IPS DF 6.9 (cell line): Measurements from ENCODE around the gene GJB5.

ENCODE experiments used
- DNase-seq: peaks from one replicate; pipeline ENCODE4 v3.0.0-alpha.2; 2013; ENCODE audit warnings: low read depth, low spot score
- H3K27ac ChIP-seq: one replicate; pipeline ENCODE4 v1.5.1; 2013; ENCODE audit warnings: low read length, control low read depth
- H3K27me3 ChIP-seq: 2 replicates; pipeline ENCODE4 v1.6.1; 2013; ENCODE audit warnings: mild to moderate bottlenecking, low read length; ENCODE audit not compliant: control insufficient read depth, insufficient read depth
- H3K36me3 ChIP-seq: 2 replicates; pipeline ENCODE4 v1.6.1; 2013; ENCODE audit warnings: low read length; ENCODE audit not compliant: control insufficient read depth, insufficient read depth
- H3K4me1 ChIP-seq: 2 replicates; pipeline ENCODE4 v1.6.1; 2013; ENCODE audit warnings: low read length; ENCODE audit not compliant: control insufficient read depth, insufficient read depth
- H3K4me3 ChIP-seq: 2 replicates; pipeline ENCODE4 v1.5.1; 2013; ENCODE audit warnings: mild to moderate bottlenecking, low read length
- H3K9me3 ChIP-seq: 2 replicates; pipeline ENCODE4 v1.6.1; 2013; ENCODE audit warnings: low read length, inconsistent platforms; ENCODE audit not compliant: control insufficient read depth, insufficient read depth
- WGBS: extraction: QIAGEN DNeasy Blood & Tissue Kit; methylation state at CpG from one replicate; pipeline ENCODE4 v1.1.7; 2013; ENCODE audit warnings: mixed read lengths, missing lambda C conversion rate; ENCODE audit not compliant: insufficient read length, insufficient coverage; 5-methylcytosine and 5-hydroxymethylcytosine counted together

The GJB5 gene

DNA sequence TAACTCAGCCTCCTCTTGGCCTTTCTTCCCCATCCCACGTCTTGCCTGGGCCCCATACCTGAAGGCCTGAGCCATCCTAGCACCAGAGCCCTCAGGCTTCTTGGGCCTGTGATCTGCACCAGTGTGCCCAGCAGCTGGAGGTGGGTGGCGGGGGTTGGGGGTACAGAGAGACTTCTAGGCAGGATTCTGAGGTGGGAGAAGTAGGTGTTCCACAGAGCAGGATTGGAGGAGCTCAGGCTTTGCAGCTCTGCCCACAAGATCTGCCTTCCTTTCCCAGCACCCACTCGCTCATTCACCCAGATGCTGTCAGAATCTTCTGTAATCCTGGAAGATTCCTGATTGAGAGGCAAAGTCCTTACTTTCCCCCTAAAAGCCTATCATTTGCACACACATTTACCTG lies 10.0 kb upstream of the GJB5 start:
- no peak for DNase-seq
- no peak overlapping the region for H3K27ac ChIP-seq
- no peaks in the 10 kb centered on the region for H3K4me1 ChIP-seq
- no peak overlapping the region for H3K4me3 ChIP-seq
- no peaks in the 10 kb centered on the region for H3K27me3 ChIP-seq
- no CpG with 5 or more reads among the region's 3 CpGs for WGBS
- H3K9me3 ChIP-seq: no peaks in the 10 kb centered on the region
- H3K36me3 ChIP-seq: no peaks in the 10 kb centered on the region

DNA sequence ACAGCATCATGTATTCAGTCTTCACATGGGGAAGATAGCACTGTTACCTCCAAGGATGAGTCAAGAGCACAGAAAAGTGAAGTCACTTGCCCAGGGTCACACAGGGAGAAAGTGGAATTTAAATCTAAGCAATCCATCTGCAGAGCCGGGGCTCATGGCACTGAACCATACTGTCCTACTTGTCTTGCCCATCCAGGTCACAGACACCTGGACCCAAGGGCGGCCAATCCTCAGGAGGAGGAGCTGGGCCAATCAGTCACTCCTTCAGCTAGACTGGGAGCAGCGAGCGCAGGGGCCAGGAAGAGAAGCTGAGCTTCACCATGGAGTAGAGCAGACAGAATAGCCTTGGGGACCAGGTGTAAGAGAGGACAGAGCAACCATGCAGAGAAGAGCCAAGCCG lies 9.2 kb upstream of the GJB5 start:
- 0 out of 2 replicates have a peak, but pooled peaks cover 1% of the 10 kb centered on the region for H3K4me1 ChIP-seq
- no peaks in the 10 kb centered on the region for H3K9me3 ChIP-seq
- H3K27me3 ChIP-seq: no peaks in the 10 kb centered on the region
- no peak overlapping the region for H3K4me3 ChIP-seq
- H3K36me3 ChIP-seq: no peaks in the 10 kb centered on the region
- DNase-seq: no peak
- WGBS: no CpG with 5 or more reads among the region's 5 CpGs
- no peak overlapping the region for H3K27ac ChIP-seq

DNA sequence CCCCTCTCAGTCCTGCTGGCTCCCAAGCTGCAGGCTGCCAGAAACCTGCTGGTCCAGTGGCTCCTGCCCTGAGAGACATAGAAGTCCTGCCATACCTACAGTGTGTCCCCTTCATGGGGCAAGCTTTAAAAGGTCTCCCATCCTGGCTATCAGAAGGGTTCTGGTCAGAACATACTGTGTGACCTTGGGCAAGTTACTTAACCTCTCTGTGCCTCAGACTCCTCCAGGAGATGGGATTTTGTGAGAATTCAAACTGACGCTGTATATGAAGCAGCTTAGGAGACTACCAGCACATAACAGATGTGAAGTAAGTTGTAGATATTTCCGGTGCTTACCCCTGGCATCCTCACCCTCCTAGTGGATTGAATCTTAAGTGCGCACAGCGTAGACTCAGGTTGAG lies 8.7 kb upstream of the GJB5 start:
- H3K27ac ChIP-seq: no peak overlapping the region
- WGBS: no CpG with 5 or more reads among the region's 4 CpGs
- DNase-seq: no peak

DNA sequence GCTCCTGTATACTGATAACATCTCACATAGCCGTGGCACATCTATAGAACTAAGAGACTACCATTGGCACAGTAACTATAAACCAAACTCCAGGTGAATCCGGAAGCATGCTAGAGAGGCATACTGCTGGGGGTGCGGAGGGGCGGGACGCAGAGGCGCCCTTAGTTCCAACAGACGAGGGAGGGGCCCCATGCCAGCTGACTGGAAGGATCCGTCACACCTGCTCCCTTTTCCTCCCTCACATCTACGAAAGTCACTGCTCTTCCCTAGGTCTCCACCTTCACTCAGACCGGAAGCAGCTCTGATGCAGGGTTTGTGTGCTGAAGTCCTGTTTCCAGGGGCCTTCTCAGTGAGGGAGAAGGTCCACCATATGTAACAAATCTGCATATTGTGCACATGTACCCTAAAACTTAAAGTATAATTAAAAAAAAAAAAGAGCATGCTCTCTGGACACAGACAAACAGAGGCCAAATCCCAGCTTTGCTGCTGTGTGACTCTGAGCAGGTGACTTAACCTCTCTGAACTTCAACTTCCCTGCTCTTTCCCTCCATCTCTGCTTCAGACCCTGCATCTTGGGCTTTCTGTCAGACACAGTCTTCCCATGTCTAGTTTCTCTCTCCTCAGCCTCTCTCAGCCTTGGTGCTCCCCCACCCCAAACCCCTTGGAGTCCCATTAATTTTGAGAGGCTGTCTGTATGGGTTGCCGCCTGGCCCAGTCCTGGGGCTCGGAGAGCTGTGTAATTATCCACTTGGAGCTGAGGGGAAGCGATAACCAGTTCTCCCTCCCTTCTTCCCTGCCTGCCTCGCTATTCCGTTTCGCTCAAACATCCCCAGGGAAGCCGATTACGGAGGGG lies 7.8 kb upstream of the GJB5 start:
- H3K4me1 ChIP-seq: 0 out of 2 replicates have a peak, but pooled peaks cover 1% of the 10 kb centered on the region
- no peaks in the 10 kb centered on the region for H3K9me3 ChIP-seq
- WGBS: no CpG with 5 or more reads among the region's 18 CpGs
- DNase-seq: no peak
- no peak overlapping the region for H3K27ac ChIP-seq
- H3K36me3 ChIP-seq: no peaks in the 10 kb centered on the region
- no peaks in the 10 kb centered on the region for H3K27me3 ChIP-seq
- no peak overlapping the region for H3K4me3 ChIP-seq

More for the DNA sequence above, 8.7 kb upstream of the GJB5 start:
- Histone ChIP-seq H3K4me1 (0 out of 2 replicates have a peak, but pooled peaks cover 1% of the 10 kb centered on the region), H3K9me3 (no peaks in the 10 kb centered on the region), H3K27me3 (no peaks in the 10 kb centered on the region), H3K4me3 (no peak overlapping the region), H3K36me3 (no peaks in the 10 kb centered on the region)

DNA sequence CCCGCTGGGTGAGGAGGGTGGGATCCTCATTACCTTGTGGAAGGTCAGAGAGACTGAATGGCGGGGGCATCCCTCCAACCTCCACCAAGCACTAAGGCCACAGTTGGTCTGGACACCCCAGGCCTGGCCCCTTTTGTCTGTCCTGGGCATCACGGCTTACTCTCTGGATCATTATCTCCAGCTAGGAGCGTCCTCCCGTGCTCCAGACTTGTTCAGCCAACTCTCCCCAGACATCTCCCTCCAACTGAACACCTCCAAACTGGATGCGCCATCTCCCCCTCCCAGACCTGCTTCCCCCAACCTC lies 7.3 kb upstream of the GJB5 start:
- H3K4me3 ChIP-seq: no peak overlapping the region
- no peak overlapping the region for H3K27ac ChIP-seq
- DNase-seq: no peak
- no CpG with 5 or more reads among the region's 6 CpGs for WGBS
- no peaks in the 10 kb centered on the region for H3K9me3 ChIP-seq
- H3K27me3 ChIP-seq: no peaks in the 10 kb centered on the region
- 0 out of 2 replicates have a peak, but pooled peaks cover 1% of the 10 kb centered on the region for H3K4me1 ChIP-seq
- no peaks in the 10 kb centered on the region for H3K36me3 ChIP-seq

DNA sequence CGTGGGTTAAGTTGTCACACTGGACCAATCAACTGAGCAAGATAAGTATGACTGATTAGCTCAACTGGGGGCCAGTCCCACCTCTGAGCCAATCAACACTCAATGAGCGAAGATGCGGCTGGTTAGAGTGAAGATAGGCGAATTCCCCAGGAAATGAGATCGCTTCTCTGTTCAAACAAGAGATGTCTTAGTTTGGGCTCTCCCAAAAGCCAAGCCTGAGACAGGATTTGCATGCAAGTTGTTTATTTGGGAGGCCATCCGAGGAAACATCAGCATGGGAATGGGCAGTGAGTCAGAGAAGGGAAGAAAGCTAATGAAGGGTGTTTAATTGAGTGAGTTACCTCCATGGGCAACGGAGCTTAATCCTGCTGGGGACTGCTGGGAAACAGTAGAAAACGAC lies 4.9 kb upstream of the GJB5 start:
- Histone ChIP-seq H3K27ac (no peak overlapping the region), H3K27me3 (no peaks in the 10 kb centered on the region), H3K36me3 (no peaks in the 10 kb centered on the region), H3K4me3 (no peak overlapping the region), H3K9me3 (no peaks in the 10 kb centered on the region), H3K4me1 (0 out of 2 replicates have a peak, but pooled peaks cover 1% of the 10 kb centered on the region)
- DNase-seq: no peak
- no CpG with 5 or more reads among the region's 8 CpGs for WGBS

DNA sequence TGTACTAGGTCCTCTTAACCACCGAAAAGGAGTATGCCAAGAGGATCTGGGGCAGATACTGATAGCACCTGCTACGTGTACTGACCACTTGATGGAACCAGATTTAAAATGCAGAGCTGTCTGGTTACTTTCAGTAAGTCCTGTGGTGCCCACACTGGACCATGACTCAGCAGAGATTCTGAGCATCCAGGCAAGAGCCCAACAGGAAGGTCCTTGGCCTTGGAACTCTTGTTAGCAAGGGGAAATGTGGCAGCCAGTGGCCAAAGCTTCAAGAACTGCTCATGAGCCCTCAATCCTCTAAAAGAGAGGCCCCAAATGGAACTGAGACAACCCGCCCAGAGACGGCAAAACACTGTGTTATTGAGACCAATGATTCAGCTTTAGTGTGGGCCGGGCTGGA lies 4.2 kb upstream of the GJB5 start:
- Histone ChIP-seq H3K4me3 (no peak overlapping the region), H3K9me3 (no peaks in the 10 kb centered on the region), H3K27me3 (no peaks in the 10 kb centered on the region), H3K4me1 (0 out of 2 replicates have a peak, but pooled peaks cover 1% of the 10 kb centered on the region), H3K27ac (no peak overlapping the region), H3K36me3 (no peaks in the 10 kb centered on the region)
- no peak for DNase-seq
- WGBS: no CpG with 5 or more reads among the region's 5 CpGs

DNA sequence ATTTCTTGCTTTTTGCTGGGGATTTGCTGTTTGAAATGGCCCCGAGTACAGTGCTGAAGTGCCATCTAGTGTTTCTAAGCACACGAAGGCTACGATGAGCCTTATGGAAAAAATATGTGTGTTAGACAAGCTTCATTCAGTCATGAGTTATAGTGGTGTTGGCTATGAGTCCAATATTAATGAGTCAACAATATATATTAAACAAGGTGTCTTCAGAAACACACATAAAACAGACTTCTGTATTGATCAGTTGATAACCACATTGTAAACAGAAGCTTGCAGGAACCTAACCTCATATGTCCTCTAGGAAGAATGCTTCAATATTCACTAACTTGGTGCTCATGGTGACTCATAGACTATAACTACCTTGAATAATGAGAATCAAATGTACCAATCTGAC lies 1.7 kb upstream of the GJB5 start:
- Histone ChIP-seq H3K27me3 (no peaks in the 10 kb centered on the region), H3K36me3 (no peaks in the 10 kb centered on the region), H3K4me3 (no peak overlapping the region), H3K27ac (no peak overlapping the region), H3K9me3 (no peaks in the 10 kb centered on the region), H3K4me1 (0 out of 2 replicates have a peak, but pooled peaks cover 1% of the 10 kb centered on the region)
- DNase-seq: no peak
- WGBS: no CpG with 5 or more reads among the region's 3 CpGs

DNA sequence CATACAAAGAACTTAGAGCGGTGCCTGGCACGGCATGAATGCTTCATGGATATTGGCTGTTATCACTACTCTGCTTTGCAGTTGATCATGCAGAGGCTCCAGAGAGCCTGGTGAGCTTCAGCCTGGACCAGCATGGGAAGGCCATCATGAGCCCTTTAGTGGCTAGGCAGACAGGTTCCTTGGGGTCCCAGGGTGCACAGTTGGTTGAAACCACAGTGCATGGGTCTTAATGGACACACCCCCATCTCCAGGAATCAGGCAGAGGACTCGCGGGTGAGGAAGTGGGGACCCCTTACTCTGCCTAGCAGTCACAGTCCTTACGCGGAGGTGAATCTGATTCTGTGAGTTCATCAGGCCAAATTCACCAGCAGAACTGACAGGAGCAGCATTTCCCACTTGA lies 1.1 kb downstream of the GJB5 start:
- H3K36me3 ChIP-seq: no peaks in the 10 kb centered on the region
- no peaks in the 10 kb centered on the region for H3K9me3 ChIP-seq
- no peak for DNase-seq
- peaks cover 3% of the 10 kb centered on the region; the same call in 1 of the 2 replicates for H3K4me1 ChIP-seq
- no peak overlapping the region for H3K27ac ChIP-seq
- WGBS: no CpG with 5 or more reads among the region's 6 CpGs
- H3K27me3 ChIP-seq: no peaks in the 10 kb centered on the region
- no peak overlapping the region for H3K4me3 ChIP-seq

DNA sequence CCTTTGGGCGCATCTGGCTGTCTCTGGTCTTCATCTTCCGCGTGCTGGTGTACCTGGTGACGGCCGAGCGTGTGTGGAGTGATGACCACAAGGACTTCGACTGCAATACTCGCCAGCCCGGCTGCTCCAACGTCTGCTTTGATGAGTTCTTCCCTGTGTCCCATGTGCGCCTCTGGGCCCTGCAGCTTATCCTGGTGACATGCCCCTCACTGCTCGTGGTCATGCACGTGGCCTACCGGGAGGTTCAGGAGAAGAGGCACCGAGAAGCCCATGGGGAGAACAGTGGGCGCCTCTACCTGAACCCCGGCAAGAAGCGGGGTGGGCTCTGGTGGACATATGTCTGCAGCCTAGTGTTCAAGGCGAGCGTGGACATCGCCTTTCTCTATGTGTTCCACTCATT lies 2.5 kb downstream of the GJB5 start:
- H3K4me1 ChIP-seq: peaks cover 3% of the 10 kb centered on the region; the same call in 1 of the 2 replicates
- H3K36me3 ChIP-seq: no peaks in the 10 kb centered on the region
- H3K9me3 ChIP-seq: no peaks in the 10 kb centered on the region
- WGBS: no CpG with 5 or more reads among the region's 21 CpGs
- H3K27ac ChIP-seq: no peak overlapping the region
- H3K27me3 ChIP-seq: no peaks in the 10 kb centered on the region
- no peak overlapping the region for H3K4me3 ChIP-seq
- no peak for DNase-seq

DNA sequence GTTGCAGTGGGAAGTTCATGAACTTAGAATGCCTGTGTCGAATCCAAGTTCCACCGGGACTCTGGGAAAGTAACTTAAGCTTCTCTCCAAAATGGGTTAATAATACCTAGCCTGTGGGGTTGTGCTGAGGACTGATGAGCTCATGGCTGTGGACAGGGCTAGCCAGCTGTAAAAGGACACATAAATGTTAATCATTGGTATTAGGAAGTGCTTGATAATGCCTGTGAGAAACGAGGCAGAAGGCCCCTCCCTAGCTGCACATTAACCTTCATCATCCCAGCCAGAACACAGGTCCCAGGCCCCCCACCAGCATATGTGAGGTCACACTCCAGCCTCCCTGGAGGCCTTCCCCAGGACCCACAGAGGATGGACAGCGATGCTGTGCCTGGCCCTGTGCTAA lies 3.9 kb downstream of the GJB5 start:
- peaks cover 6% of the 10 kb centered on the region; the same call in 1 of the 2 replicates for H3K4me1 ChIP-seq
- no peaks in the 10 kb centered on the region for H3K9me3 ChIP-seq
- H3K27ac ChIP-seq: no peak overlapping the region
- WGBS: no CpG with 5 or more reads among the region's 4 CpGs
- H3K4me3 ChIP-seq: no peak overlapping the region
- DNase-seq: no peak
- no peaks in the 10 kb centered on the region for H3K27me3 ChIP-seq
- H3K36me3 ChIP-seq: no peaks in the 10 kb centered on the region
